ENCODE results near the gene KCNJ15.

The KCNJ15 gene

GRCh38 chr21:38221594-38221993, 35.2 kb upstream of the KCNJ15 start:
- in situ Hi-C loops (cut with MboI; ENCODE audit: low pct_unique_long_range_greater_than_20kb, low sequenced_read_pairs, unreplicated experiment), result no loop called here
- DNase-seq (ENCODE audit: low spot score), result no peak

GRCh38 chr21:38223893-38224540, 32.8 kb upstream of the KCNJ15 start:
- TF ChIP-seq CTCF (IDR thresholded peaks at IDR 0.05; ENCODE audit: extremely low read depth, insufficient read depth, missing control alignments), result no peak
- DNase-seq (ENCODE audit: low spot score), result no peak
- in situ Hi-C loops (cut with MboI; ENCODE audit: low pct_unique_long_range_greater_than_20kb, low sequenced_read_pairs, unreplicated experiment), result no loop called here

More at GRCh38 chr21:38221594-38221993, 35.2 kb upstream of the KCNJ15 start:
- no peak for TF ChIP-seq CTCF (IDR thresholded peaks at IDR 0.05; ENCODE audit: extremely low read depth, insufficient read depth, missing control alignments)

GRCh38 chr21:38227401-38227800, 29.4 kb upstream of the KCNJ15 start:
- no peak for DNase-seq (ENCODE audit: low spot score)
- in situ Hi-C loops (cut with MboI; ENCODE audit: low pct_unique_long_range_greater_than_20kb, low sequenced_read_pairs, unreplicated experiment), result no loop called here

GRCh38 chr21:38228115-38228514, 28.7 kb upstream of the KCNJ15 start:
- no peak for TF ChIP-seq CTCF (IDR thresholded peaks at IDR 0.05; ENCODE audit: extremely low read depth, insufficient read depth, missing control alignments)
- no peak for DNase-seq (ENCODE audit: low spot score)
- in situ Hi-C loops (cut with MboI; ENCODE audit: low pct_unique_long_range_greater_than_20kb, low sequenced_read_pairs, unreplicated experiment), result no loop called here

More at GRCh38 chr21:38227401-38227800, 29.4 kb upstream of the KCNJ15 start:
- no peak for TF ChIP-seq CTCF (IDR thresholded peaks at IDR 0.05; ENCODE audit: extremely low read depth, insufficient read depth, missing control alignments)

GRCh38 chr21:38228537-38228936, 28.3 kb upstream of the KCNJ15 start:
- TF ChIP-seq CTCF (IDR thresholded peaks at IDR 0.05; ENCODE audit: extremely low read depth, insufficient read depth, missing control alignments), result no peak
- in situ Hi-C loops (cut with MboI; ENCODE audit: low pct_unique_long_range_greater_than_20kb, low sequenced_read_pairs, unreplicated experiment), result no loop called here
- no peak for DNase-seq (ENCODE audit: low spot score)

- in situ Hi-C loops (cut with MboI; ENCODE audit: low pct_unique_long_range_greater_than_20kb, low sequenced_read_pairs, unreplicated experiment), result no loop called here
- DNase-seq (ENCODE audit: low spot score), result no peak
- TF ChIP-seq CTCF (IDR thresholded peaks at IDR 0.05; ENCODE audit: extremely low read depth, insufficient read depth, missing control alignments), result no peak
These were observed 27.4 kb upstream of the KCNJ15 start for GRCh38 chr21:38229260-38229877.
